Liver (tissue), 9 donors: Measurements from ENCODE around the gene TRAIP. TPM values are rescaled to one million over a fixed set of nuclear protein-coding genes. Genes with fewer than 3 reads are reported as not detected.
A peak's percentile ranks its signal among the peaks of the same experiment; 100 is the strongest.

Experiments
- DNase-seq: peaks from one replicate; pipeline ENCODE4 v3.0.0-alpha.2; 2017; ENCODE audit warnings: low spot score
- H3K27ac ChIP-seq, 2 donors: one replicate each; pipeline ENCODE4 v1.7.0; 2013; ENCODE audit warnings: inconsistent platforms in 2 of 2, low read length in 2 of 2, control low read depth in 1 of 2, low read depth in 1 of 2, mild to moderate bottlenecking in 1 of 2
- H3K27me3 ChIP-seq, 4 donors: one replicate each; pipeline versions ENCODE4 v1.6.1 to v1.7.0; 2013; ENCODE audit warnings: low read length in 3 of 4, inconsistent platforms in 1 of 4, mild to moderate bottlenecking in 1 of 4, moderate library complexity in 1 of 4; ENCODE audit not compliant: control insufficient read depth in 4 of 4, insufficient read depth in 4 of 4
- H3K36me3 ChIP-seq, 4 donors: one replicate each; pipeline versions ENCODE4 v1.6.1 to v1.7.0; 2013; ENCODE audit warnings: low read length in 3 of 4, mild to moderate bottlenecking in 3 of 4, low read depth in 1 of 4, moderate library complexity in 1 of 4; ENCODE audit not compliant: control insufficient read depth in 4 of 4, insufficient read depth in 3 of 4
- H3K4me1 ChIP-seq, 4 donors: one replicate each; pipeline versions ENCODE4 v1.6.1 to v1.7.0; 2013; ENCODE audit warnings: low read length in 3 of 4, mild to moderate bottlenecking in 3 of 4, moderate library complexity in 1 of 4; ENCODE audit not compliant: control insufficient read depth in 4 of 4, insufficient read depth in 4 of 4
- H3K4me3 ChIP-seq, 3 donors: one replicate each; pipeline versions ENCODE4 v1.6.1 to v1.7.0; 2013; ENCODE audit warnings: low read length in 3 of 3, control low read depth in 1 of 3, low read depth in 1 of 3, mild to moderate bottlenecking in 1 of 3
- H3K9ac ChIP-seq, 2 donors: one replicate each; pipeline ENCODE4 v1.7.0; 2013; ENCODE audit warnings: low read length in 2 of 2, mild to moderate bottlenecking in 2 of 2, moderate library complexity in 2 of 2, control low read depth in 1 of 2, low read depth in 1 of 2
- H3K9me3 ChIP-seq, 4 donors: one replicate each; pipeline versions ENCODE4 v1.6.1 to v1.7.0; 2013; ENCODE audit warnings: low read length in 3 of 4; ENCODE audit not compliant: control insufficient read depth in 4 of 4
- HNF4G ChIP-seq: IDR thresholded peaks from 2 replicates; pipeline ENCODE4 v1.6.1; 2016; ENCODE audit warnings: antibody characterized with exemption
- RAD21 ChIP-seq, 2 donors: IDR thresholded peaks; 2 replicates each; pipeline ENCODE4 v1.6.1; 2016; ENCODE audit warnings: antibody characterized with exemption in 2 of 2, mild to moderate bottlenecking in 2 of 2
- SP1 ChIP-seq: IDR thresholded peaks from 2 replicates; pipeline ENCODE4 v1.6.1; 2018; ENCODE audit warnings: antibody characterized with exemption, mild to moderate bottlenecking
- WGBS: extraction: QIAGEN DNeasy Blood & Tissue Kit; methylation state at CpG from one replicate; pipeline ENCODE4 v1.1.7; 2013; 5-methylcytosine and 5-hydroxymethylcytosine counted together
- polyA plus RNA-seq, 2 donors: library from polyadenylated mRNA; stranded (reverse) in 1 of 2; unstranded in 1 of 2; fragments of 200-250 nt in 1 of 2; fragments of >200 nt in 1 of 2; fragmentation: Nextera tagmentation in 1 of 2; extraction: Ambion mirVana in 1 of 2; gene quantifications; one replicate each; pipeline versions ENCODE4 v1.2.1 to v1.2.3, GENCODE V29; 2013 to 2015
- total RNA-seq, 2 donors: library from RNA; depleted of rRNA; stranded (reverse); fragments of >200 nt; gene quantifications; one replicate each; pipeline ENCODE4 v1.2.3, GENCODE V29; 2014
- TF ChIP-seq, protein P1 (sequence below): IDR thresholded peaks from 2 replicates; pipeline ENCODE4 v1.6.1; 2016; ENCODE audit warnings: antibody characterized with exemption, mild to moderate bottlenecking
- TF ChIP-seq, protein P2 (sequence below): fragments of 150-350 bp; IDR thresholded peaks from 2 replicates; pipeline ENCODE4 v1.5.1; 2017; ENCODE audit warnings: improper control_type of control experiment, low read depth, low read length; ENCODE audit not compliant: missing input control
- donor health status: healthy.
- donor health status: healthy.
- donor health status: healthy.
- donor health status: healthy.
- donor health status: healthy.

TRAIP gene
- total and polyA plus RNA-seq, 4 donors, result 0.42 to 7.9 (median 0.64) TPM

DNA sequence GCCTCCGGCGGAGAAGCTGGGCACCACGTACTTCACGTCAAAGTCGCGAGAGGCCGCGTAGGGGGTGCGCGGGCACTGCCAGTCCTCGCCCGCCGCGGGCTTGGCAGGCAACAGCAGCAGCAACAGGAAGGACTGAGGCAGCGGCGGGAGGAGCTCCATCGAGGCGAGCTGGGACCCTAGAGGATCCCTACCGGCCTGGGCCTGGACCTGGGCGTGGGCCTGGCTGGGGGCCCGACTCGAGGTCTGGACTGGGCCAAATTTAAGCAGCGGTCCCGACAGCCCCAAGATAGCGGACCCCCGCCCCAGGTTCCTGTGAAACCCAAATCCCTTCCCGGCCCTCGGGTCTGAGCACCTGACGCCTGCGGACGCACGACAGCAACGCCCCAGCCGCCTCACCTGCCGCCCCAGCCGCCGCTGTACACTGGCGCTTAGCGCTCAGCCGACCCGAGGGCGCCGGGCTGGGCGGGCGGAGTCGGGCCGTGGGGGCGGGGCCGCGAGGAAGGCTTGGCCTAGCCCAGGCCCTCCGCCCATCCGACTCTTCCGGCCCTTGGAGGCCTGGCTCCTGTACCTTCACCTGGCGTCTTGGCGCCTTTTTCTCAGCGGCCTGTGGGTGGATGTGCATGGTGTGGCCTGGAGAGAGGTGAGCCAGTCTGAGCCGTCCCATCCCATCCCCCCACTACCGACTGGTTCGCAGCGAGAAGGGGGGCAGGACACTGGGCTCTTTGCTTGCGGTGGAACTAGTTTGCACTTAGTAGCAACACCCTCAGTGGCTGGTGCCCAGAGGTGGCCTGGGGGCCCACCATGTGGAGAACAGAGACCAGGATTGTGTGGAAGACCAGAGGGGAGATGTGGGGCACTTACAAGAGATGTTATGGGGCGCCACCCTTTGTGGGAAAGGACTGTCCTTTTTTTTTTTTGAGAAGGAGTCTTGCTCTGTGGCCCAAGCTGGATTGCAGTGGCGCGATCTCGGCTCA lies 47.4 kb upstream of the TRAIP start, which contains the start of gene MST1R:
MST1R (minus strand) TSS at position 423 of the 974 bp plus-strand sequence; CDS start at position 159, 264 bp downstream.
- H3K27ac ChIP-seq, result no peak within 1 kb of the TSS
- peaks cover 0 to under 1% (median 0%) of the 10 kb centered on the region in 4 donors for H3K36me3 ChIP-seq
- no peaks in the 10 kb centered on the region for H3K27me3 ChIP-seq
- peak in 1 of 2 donors; percentile 14 for TF ChIP-seq RAD21 (IDR thresholded peaks at IDR 0.05)
- TF ChIP-seq, protein P1, sequence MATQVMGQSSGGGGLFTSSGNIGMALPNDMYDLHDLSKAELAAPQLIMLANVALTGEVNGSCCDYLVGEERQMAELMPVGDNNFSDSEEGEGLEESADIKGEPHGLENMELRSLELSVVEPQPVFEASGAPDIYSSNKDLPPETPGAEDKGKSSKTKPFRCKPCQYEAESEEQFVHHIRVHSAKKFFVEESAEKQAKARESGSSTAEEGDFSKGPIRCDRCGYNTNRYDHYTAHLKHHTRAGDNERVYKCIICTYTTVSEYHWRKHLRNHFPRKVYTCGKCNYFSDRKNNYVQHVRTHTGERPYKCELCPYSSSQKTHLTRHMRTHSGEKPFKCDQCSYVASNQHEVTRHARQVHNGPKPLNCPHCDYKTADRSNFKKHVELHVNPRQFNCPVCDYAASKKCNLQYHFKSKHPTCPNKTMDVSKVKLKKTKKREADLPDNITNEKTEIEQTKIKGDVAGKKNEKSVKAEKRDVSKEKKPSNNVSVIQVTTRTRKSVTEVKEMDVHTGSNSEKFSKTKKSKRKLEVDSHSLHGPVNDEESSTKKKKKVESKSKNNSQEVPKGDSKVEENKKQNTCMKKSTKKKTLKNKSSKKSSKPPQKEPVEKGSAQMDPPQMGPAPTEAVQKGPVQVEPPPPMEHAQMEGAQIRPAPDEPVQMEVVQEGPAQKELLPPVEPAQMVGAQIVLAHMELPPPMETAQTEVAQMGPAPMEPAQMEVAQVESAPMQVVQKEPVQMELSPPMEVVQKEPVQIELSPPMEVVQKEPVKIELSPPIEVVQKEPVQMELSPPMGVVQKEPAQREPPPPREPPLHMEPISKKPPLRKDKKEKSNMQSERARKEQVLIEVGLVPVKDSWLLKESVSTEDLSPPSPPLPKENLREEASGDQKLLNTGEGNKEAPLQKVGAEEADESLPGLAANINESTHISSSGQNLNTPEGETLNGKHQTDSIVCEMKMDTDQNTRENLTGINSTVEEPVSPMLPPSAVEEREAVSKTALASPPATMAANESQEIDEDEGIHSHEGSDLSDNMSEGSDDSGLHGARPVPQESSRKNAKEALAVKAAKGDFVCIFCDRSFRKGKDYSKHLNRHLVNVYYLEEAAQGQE, result no peak
- peak within 1 kb of the TSS in 2 of 3 donors; percentile 34 to 37 for H3K4me3 ChIP-seq
- H3K4me1 ChIP-seq, result peaks cover 4 to 14% (median 6%) of the 10 kb centered on the region in 4 donors
- WGBS, result 36% methylated on average over 65 of the region's 65 CpGs
- DNase-seq, result peak; percentile 84
- peak within 1 kb of the TSS in 1 of 2 donors; percentile 28 for H3K9ac ChIP-seq
- H3K9me3 ChIP-seq, result no peaks in the 10 kb centered on the region

DNA sequence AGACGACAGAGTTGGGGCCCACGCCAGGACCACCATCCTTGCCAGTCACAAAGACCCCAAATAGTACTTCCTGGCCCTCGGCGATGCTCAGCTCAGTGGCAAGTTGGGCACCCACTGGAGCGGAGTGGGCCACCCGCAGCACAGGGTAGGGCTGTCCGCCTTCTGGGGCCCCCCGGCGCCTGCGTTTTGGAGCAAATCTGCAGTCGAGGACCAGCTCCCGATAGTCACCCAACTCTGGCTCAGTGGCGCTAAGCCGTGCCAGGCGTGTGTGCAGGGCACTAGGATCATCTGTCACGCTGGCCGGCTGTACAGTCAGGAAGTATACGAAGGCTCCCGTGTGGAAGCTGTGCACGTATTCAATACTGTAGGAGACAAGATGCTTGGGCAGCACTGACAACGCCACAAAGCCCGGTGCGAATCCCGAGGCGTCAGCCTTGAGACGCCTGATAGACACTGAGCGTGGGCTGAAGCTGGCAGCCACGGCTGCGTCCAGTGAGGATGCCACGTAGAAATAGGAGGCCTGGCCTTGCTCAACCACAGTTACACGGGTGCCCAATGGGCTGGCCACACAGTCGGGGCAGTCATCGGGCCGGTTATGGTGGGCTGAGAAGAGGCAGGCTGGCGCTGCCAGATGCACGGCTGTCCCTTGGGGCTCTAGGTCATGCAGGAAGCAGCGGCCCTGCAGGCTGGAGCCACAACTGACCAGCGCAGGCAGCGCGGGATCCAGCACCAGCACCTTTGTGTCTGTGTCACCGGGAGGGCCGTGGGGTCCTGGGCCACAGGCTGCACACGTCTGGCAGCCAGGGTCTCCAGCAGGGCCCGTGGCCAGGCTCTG lies 46.4 kb upstream of the TRAIP start:
- 96% methylated on average over 44 of the region's 44 CpGs for WGBS
- Histone ChIP-seq H3K9ac (no peak overlapping the region), H3K4me1 (peaks cover 4 to 14% (median 6%) of the 10 kb centered on the region in 4 donors), H3K9me3 (no peaks in the 10 kb centered on the region), H3K27me3 (no peaks in the 10 kb centered on the region), H3K36me3 (no peaks in the 10 kb centered on the region), H3K27ac (no peak overlapping the region), H3K4me3 (no peak overlapping the region)
- no peak for DNase-seq
- TF ChIP-seq SP1 (no peak), HNF4G (no peak)
- TF ChIP-seq, protein P2, sequence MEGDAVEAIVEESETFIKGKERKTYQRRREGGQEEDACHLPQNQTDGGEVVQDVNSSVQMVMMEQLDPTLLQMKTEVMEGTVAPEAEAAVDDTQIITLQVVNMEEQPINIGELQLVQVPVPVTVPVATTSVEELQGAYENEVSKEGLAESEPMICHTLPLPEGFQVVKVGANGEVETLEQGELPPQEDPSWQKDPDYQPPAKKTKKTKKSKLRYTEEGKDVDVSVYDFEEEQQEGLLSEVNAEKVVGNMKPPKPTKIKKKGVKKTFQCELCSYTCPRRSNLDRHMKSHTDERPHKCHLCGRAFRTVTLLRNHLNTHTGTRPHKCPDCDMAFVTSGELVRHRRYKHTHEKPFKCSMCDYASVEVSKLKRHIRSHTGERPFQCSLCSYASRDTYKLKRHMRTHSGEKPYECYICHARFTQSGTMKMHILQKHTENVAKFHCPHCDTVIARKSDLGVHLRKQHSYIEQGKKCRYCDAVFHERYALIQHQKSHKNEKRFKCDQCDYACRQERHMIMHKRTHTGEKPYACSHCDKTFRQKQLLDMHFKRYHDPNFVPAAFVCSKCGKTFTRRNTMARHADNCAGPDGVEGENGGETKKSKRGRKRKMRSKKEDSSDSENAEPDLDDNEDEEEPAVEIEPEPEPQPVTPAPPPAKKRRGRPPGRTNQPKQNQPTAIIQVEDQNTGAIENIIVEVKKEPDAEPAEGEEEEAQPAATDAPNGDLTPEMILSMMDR, result no peak
